ENCODE measurements around the gene ADAP1.

Gene ADAP1

GRCh38 chr7:990352-990932 is 36.0 kb upstream of the ADAP1 start:
- in situ Hi-C loops (cut with MboI; ENCODE audit: low sequenced_read_pairs): loop anchor here (10.0 kb wide), 1 partner anchor 74 kb away; no protein-coding TSS in a partner anchor

- in situ Hi-C loops (cut with MboI; ENCODE audit: low sequenced_read_pairs): no loop called here
Measured at GRCh38 chr7:988963-989529, 34.6 kb upstream of the ADAP1 start.

GRCh38 chr7:988426-988911 is 34.0 kb upstream of the ADAP1 start:
- in situ Hi-C loops (cut with MboI; ENCODE audit: low sequenced_read_pairs): no loop called here

GRCh38 chr7:987909-988308 is 33.4 kb upstream of the ADAP1 start:
- in situ Hi-C loops (cut with MboI; ENCODE audit: low sequenced_read_pairs): no loop called here

- in situ Hi-C loops (cut with MboI; ENCODE audit: low sequenced_read_pairs): no loop called here
Measured at GRCh38 chr7:986766-987751, 32.6 kb upstream of the ADAP1 start.

- in situ Hi-C loops (cut with MboI; ENCODE audit: low sequenced_read_pairs): no loop called here
Measured at GRCh38 chr7:985915-986741, 31.6 kb upstream of the ADAP1 start.

- in situ Hi-C loops (cut with MboI; ENCODE audit: low sequenced_read_pairs): no loop called here
Measured at GRCh38 chr7:985127-985416, 30.6 kb upstream of the ADAP1 start.

GRCh38 chr7:984361-985126 is 30.1 kb upstream of the ADAP1 start:
- in situ Hi-C loops (cut with MboI; ENCODE audit: low sequenced_read_pairs): no loop called here

- in situ Hi-C loops (cut with MboI; ENCODE audit: low sequenced_read_pairs): no loop called here
Measured at GRCh38 chr7:983616-984071, 29.2 kb upstream of the ADAP1 start.

- in situ Hi-C loops (cut with MboI; ENCODE audit: low sequenced_read_pairs): no loop called here
Measured at GRCh38 chr7:983004-983615, 28.6 kb upstream of the ADAP1 start, which contains the start of gene CYP2W1. CYP2W1 (plus strand) TSS chr7:983181; CDS start chr7:983212, 31 bp downstream.

- in situ Hi-C loops (cut with MboI; ENCODE audit: low sequenced_read_pairs): no loop called here
Measured at GRCh38 chr7:982511-983003, 28.1 kb upstream of the ADAP1 start.

GRCh38 chr7:981793-982510 is 27.5 kb upstream of the ADAP1 start:
- in situ Hi-C loops (cut with MboI; ENCODE audit: low sequenced_read_pairs): no loop called here

GRCh38 chr7:979886-980571 is 25.5 kb upstream of the ADAP1 start:
- in situ Hi-C loops (cut with MboI; ENCODE audit: low sequenced_read_pairs): no loop called here

GRCh38 chr7:979151-979550 is 24.7 kb upstream of the ADAP1 start:
- in situ Hi-C loops (cut with MboI; ENCODE audit: low sequenced_read_pairs): no loop called here

- in situ Hi-C loops (cut with MboI; ENCODE audit: low sequenced_read_pairs): no loop called here
Measured at GRCh38 chr7:978416-979091, 24.1 kb upstream of the ADAP1 start.

- in situ Hi-C loops (cut with MboI; ENCODE audit: low sequenced_read_pairs): no loop called here
Measured at GRCh38 chr7:978049-978346, 23.5 kb upstream of the ADAP1 start.

GRCh38 chr7:977326-978048 is 23.0 kb upstream of the ADAP1 start:
- in situ Hi-C loops (cut with MboI; ENCODE audit: low sequenced_read_pairs): no loop called here

All from HL-60/S4 treated with retinoic acid at 250 ng/mL for 4 days and 3 days (cell line).